Liver (tissue), 9 donors: ENCODE measurements around the gene SAMD4A. TPM values are rescaled to one million over a fixed set of nuclear protein-coding genes. Genes with fewer than 3 reads are reported as not detected.

Experiments used
- DNase-seq: peaks from one replicate; pipeline ENCODE4 v3.0.0-alpha.2; 2017; ENCODE audit warnings: low spot score
- H3K27ac ChIP-seq, 2 donors: one replicate each; pipeline ENCODE4 v1.7.0; 2013; ENCODE audit warnings: inconsistent platforms in 2 of 2, low read length in 2 of 2, control low read depth in 1 of 2, low read depth in 1 of 2, mild to moderate bottlenecking in 1 of 2
- H3K27me3 ChIP-seq, 4 donors: one replicate each; pipeline versions ENCODE4 v1.6.1 to v1.7.0; 2013; ENCODE audit warnings: low read length in 3 of 4, inconsistent platforms in 1 of 4, mild to moderate bottlenecking in 1 of 4, moderate library complexity in 1 of 4; ENCODE audit not compliant: control insufficient read depth in 4 of 4, insufficient read depth in 4 of 4
- H3K36me3 ChIP-seq, 4 donors: one replicate each; pipeline versions ENCODE4 v1.6.1 to v1.7.0; 2013; ENCODE audit warnings: low read length in 3 of 4, mild to moderate bottlenecking in 3 of 4, low read depth in 1 of 4, moderate library complexity in 1 of 4; ENCODE audit not compliant: control insufficient read depth in 4 of 4, insufficient read depth in 3 of 4
- H3K4me1 ChIP-seq, 4 donors: one replicate each; pipeline versions ENCODE4 v1.6.1 to v1.7.0; 2013; ENCODE audit warnings: low read length in 3 of 4, mild to moderate bottlenecking in 3 of 4, moderate library complexity in 1 of 4; ENCODE audit not compliant: control insufficient read depth in 4 of 4, insufficient read depth in 4 of 4
- H3K4me3 ChIP-seq, 3 donors: one replicate each; pipeline versions ENCODE4 v1.6.1 to v1.7.0; 2013; ENCODE audit warnings: low read length in 3 of 3, control low read depth in 1 of 3, low read depth in 1 of 3, mild to moderate bottlenecking in 1 of 3
- H3K9ac ChIP-seq, 2 donors: one replicate each; pipeline ENCODE4 v1.7.0; 2013; ENCODE audit warnings: low read length in 2 of 2, mild to moderate bottlenecking in 2 of 2, moderate library complexity in 2 of 2, control low read depth in 1 of 2, low read depth in 1 of 2
- H3K9me3 ChIP-seq, 4 donors: one replicate each; pipeline versions ENCODE4 v1.6.1 to v1.7.0; 2013; ENCODE audit warnings: low read length in 3 of 4; ENCODE audit not compliant: control insufficient read depth in 4 of 4
- ATF3 ChIP-seq: IDR thresholded peaks from 2 replicates; pipeline ENCODE4 v1.6.1; 2016; ENCODE audit warnings: antibody characterized with exemption
- HNF4A ChIP-seq, 2 donors: conservative IDR thresholded peaks; 2 replicates each; pipeline ENCODE4 v1.6.1; 2016; ENCODE audit warnings: antibody characterized with exemption in 2 of 2, mild to moderate bottlenecking in 2 of 2
- HNF4G ChIP-seq: IDR thresholded peaks from 2 replicates; pipeline ENCODE4 v1.6.1; 2016; ENCODE audit warnings: antibody characterized with exemption
- JUND ChIP-seq, 2 donors: IDR thresholded peaks; 2 replicates each; pipeline ENCODE4 v1.6.1; 2016; ENCODE audit warnings: antibody characterized with exemption in 2 of 2
- NR2F2 ChIP-seq: IDR thresholded peaks from 2 replicates; pipeline ENCODE4 v1.6.1; 2016; ENCODE audit warnings: antibody characterized with exemption
- RAD21 ChIP-seq, 2 donors: IDR thresholded peaks; 2 replicates each; pipeline ENCODE4 v1.6.1; 2016; ENCODE audit warnings: antibody characterized with exemption in 2 of 2, mild to moderate bottlenecking in 2 of 2
- REST ChIP-seq: IDR thresholded peaks from 2 replicates; pipeline ENCODE4 v1.6.1; 2016; ENCODE audit warnings: antibody characterized with exemption, mild to moderate bottlenecking
- RXRA ChIP-seq, 2 donors: IDR thresholded peaks; 2 replicates each; pipeline ENCODE4 v1.6.1; 2017 to 2018; ENCODE audit warnings: antibody characterized with exemption in 2 of 2, mild to moderate bottlenecking in 1 of 2
- SP1 ChIP-seq: IDR thresholded peaks from 2 replicates; pipeline ENCODE4 v1.6.1; 2018; ENCODE audit warnings: antibody characterized with exemption, mild to moderate bottlenecking
- TAF1 ChIP-seq: conservative IDR thresholded peaks from 2 replicates; pipeline ENCODE4 v1.6.1; 2016; ENCODE audit warnings: antibody characterized with exemption, mild to moderate bottlenecking
- WGBS: extraction: QIAGEN DNeasy Blood & Tissue Kit; methylation state at CpG from one replicate; pipeline ENCODE4 v1.1.7; 2013; 5-methylcytosine and 5-hydroxymethylcytosine counted together
- polyA plus RNA-seq, 2 donors: library from polyadenylated mRNA; stranded (reverse) in 1 of 2; unstranded in 1 of 2; fragments of 200-250 nt in 1 of 2; fragments of >200 nt in 1 of 2; fragmentation: Nextera tagmentation in 1 of 2; extraction: Ambion mirVana in 1 of 2; gene quantifications; one replicate each; pipeline versions ENCODE4 v1.2.1 to v1.2.3, GENCODE V29; 2013 to 2015
- total RNA-seq, 2 donors: library from RNA; depleted of rRNA; stranded (reverse); fragments of >200 nt; gene quantifications; one replicate each; pipeline ENCODE4 v1.2.3, GENCODE V29; 2014
- donor health status: healthy.
- donor health status: healthy.
- donor health status: healthy.
- donor health status: healthy.
- donor health status: healthy.

SAMD4A gene
- total and polyA plus RNA-seq, 4 donors: 4.3 to 17.8 (median 8.1) TPM

GRCh38 chr14:54651649-54652048 is 84.7 kb downstream of the SAMD4A start (continued):
- TF ChIP-seq ATF3 (no peak), TAF1 (no peak), HNF4A (conservative IDR thresholded peaks at IDR 0.05) (no peak), REST (no peak)

- no peak for DNase-seq
- 68% methylated on average over 6 of the region's 6 CpGs for WGBS
- Histone ChIP-seq H3K27ac (peak overlapping the region; percentile 44 to 64), H3K27me3 (no peaks in the 10 kb centered on the region), H3K9me3 (no peaks in the 10 kb centered on the region), H3K4me3 (no peak overlapping the region), H3K9ac (no peak overlapping the region), H3K36me3 (no peaks in the 10 kb centered on the region), H3K4me1 (peaks cover 0 to 15% (median 5%) of the 10 kb centered on the region in 4 donors)
- TF ChIP-seq RAD21 (IDR thresholded peaks at IDR 0.05): peak in 1 of 2 donors; percentile 12
- peak; percentile 32 for TF ChIP-seq ATF3
- TF ChIP-seq HNF4G: no peak
- peak; percentile 74 to 85 for TF ChIP-seq JUND (IDR thresholded peaks at IDR 0.05)
- peak; percentile 58 for TF ChIP-seq SP1
Observed at GRCh38 chr14:54652188-54652587, 85.3 kb downstream of the SAMD4A start.

DNA sequence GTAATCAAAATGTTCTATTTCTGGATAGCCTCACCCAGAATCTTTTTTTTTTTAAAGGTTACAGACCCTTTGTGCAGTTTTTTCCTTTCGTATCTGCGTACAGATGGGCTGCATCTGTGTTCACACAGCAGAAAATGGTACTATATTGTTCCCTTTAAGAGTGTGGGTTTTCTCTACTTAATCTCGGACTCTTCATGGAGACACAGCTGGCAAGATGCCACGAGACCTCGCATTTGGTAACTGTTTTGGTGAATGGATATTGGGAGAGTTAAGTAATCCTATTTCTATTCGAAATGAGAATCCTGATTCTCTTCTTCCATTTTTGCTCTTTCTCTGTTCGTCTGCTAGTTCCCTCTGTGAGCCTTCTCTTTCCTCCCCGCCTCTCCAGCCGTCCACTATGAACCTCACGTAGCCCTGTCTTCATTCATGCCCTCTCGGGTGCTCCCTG is 85.7 kb downstream of the SAMD4A start:
- Histone ChIP-seq H3K27ac (peak overlapping the region; percentile 6 to 57), H3K9ac (peak overlapping the region in 1 of 2 donors; percentile 27), H3K27me3 (no peaks in the 10 kb centered on the region), H3K9me3 (no peaks in the 10 kb centered on the region), H3K36me3 (no peaks in the 10 kb centered on the region), H3K4me3 (no peak overlapping the region), H3K4me1 (peaks cover 0 to 15% (median 5%) of the 10 kb centered on the region in 4 donors)
- 77% methylated on average over 11 of the region's 11 CpGs for WGBS
- DNase-seq: no peak
- no peak for TF ChIP-seq REST
- TF ChIP-seq RAD21 (IDR thresholded peaks at IDR 0.05): no peak
- peak; percentile 75 for TF ChIP-seq NR2F2
- TF ChIP-seq RXRA (IDR thresholded peaks at IDR 0.05): peak in 1 of 2 donors; percentile 12
- no peak for TF ChIP-seq HNF4A (conservative IDR thresholded peaks at IDR 0.05)
